ENCODE results near the gene RAD9A. TPM values are rescaled to one million over a fixed set of nuclear protein-coding genes. Genes with fewer than 3 reads are reported as not detected.

Gene RAD9A
- polyA plus RNA-seq, 3 donors, result 3.7 to 31.7 (median 3.8) TPM

GRCh38 chr11:67434395-67434881, 42.7 kb downstream of the RAD9A start:
- no peaks in the 10 kb centered on the region for H3K27me3 Mint-ChIP-seq (ENCODE audit: low read depth in 3 of 3)
- intact Hi-C loops (cut with micrococcal nuclease), result no loop called here
- DNase-seq, result no peak
- Histone ChIP-seq H3K4me3 (replicated peaks in 1 of 3; ENCODE audit: low read depth in 2 of 3, low read length in 3 of 3) (no peak overlapping the region), H4K20me1 (ENCODE audit: insufficient read depth, low read length) (peaks cover 57% of the 10 kb centered on the region), H3K79me2 (ENCODE audit: insufficient read depth, low read length) (peaks cover 5% of the 10 kb centered on the region), H3K9me3 (replicated peaks in 1 of 2; ENCODE audit: control insufficient read depth in 1 of 2, insufficient read depth in 1 of 2, low read length in 2 of 2) (no peaks in the 10 kb centered on the region), H3K9ac (ENCODE audit: insufficient read depth, low read length, poor library complexity, severe bottlenecking) (no peak overlapping the region), H3K27ac (ENCODE audit: low read depth in 1 of 2, low read length in 2 of 2) (no peak overlapping the region), H3K4me2 (replicated peaks; ENCODE audit: extremely low read depth, low read length, poor library complexity, severe bottlenecking) (no peak overlapping the region), H2AFZ (ENCODE audit: insufficient read depth, low read depth, low read length, poor library complexity, severe bottlenecking) (no peak overlapping the region), H3K4me1 (ENCODE audit: control insufficient read depth in 1 of 2, insufficient read depth in 2 of 2, low read length in 2 of 2) (peaks cover 15 to 20% of the 10 kb centered on the region in 2 donors), H3K27me3 (ENCODE audit: control insufficient read depth in 2 of 2, insufficient read depth in 2 of 2, low read length in 2 of 2) (no peaks in the 10 kb centered on the region), H3K36me3 (replicated peaks in 1 of 2; ENCODE audit: control insufficient read depth in 1 of 2, insufficient read depth in 2 of 2, low read length in 2 of 2) (peaks cover 47 to 76% of the 10 kb centered on the region in 2 donors)
- no peak overlapping the region for H3K4me3 Mint-ChIP-seq
- WGBS (ENCODE audit: insufficient coverage), result 92% methylated on average over 16 of the region's 23 CpGs
- H3K27ac Mint-ChIP-seq, result no peak overlapping the region
- H3K36me3 Mint-ChIP-seq, result peaks cover 45 to 67% of the 10 kb centered on the region in 2 donors
- TF ChIP-seq CTCF (IDR thresholded peaks at IDR 0.05), result no peak
- H3K9me3 Mint-ChIP-seq, result no peaks in the 10 kb centered on the region
- H3K4me1 Mint-ChIP-seq, result peaks cover 17% of the 10 kb centered on the region

GRCh38 chr11:67435031-67435726, 43.4 kb downstream of the RAD9A start:
- 73% methylated on average over 15 of the region's 26 CpGs for WGBS (ENCODE audit: insufficient coverage)
- peaks cover 22% of the 10 kb centered on the region for H3K4me1 Mint-ChIP-seq
- peaks cover 63% of the 10 kb centered on the region for H4K20me1 ChIP-seq (ENCODE audit: insufficient read depth, low read length)
- no peak overlapping the region for H3K4me2 ChIP-seq (replicated peaks; ENCODE audit: extremely low read depth, low read length, poor library complexity, severe bottlenecking)
- DNase-seq, result no peak
- peaks cover 14 to 25% of the 10 kb centered on the region in 2 donors for H3K4me1 ChIP-seq (ENCODE audit: control insufficient read depth in 1 of 2, insufficient read depth in 2 of 2, low read length in 2 of 2)
- H3K27me3 Mint-ChIP-seq (ENCODE audit: low read depth in 3 of 3), result no peaks in the 10 kb centered on the region
- peaks cover 50 to 84% of the 10 kb centered on the region in 2 donors for H3K36me3 ChIP-seq (replicated peaks in 1 of 2; ENCODE audit: control insufficient read depth in 1 of 2, insufficient read depth in 2 of 2, low read length in 2 of 2)
- no peaks in the 10 kb centered on the region for H3K79me2 ChIP-seq (ENCODE audit: insufficient read depth, low read length)
- H3K4me3 ChIP-seq (replicated peaks in 1 of 3; ENCODE audit: low read depth in 2 of 3, low read length in 3 of 3), result no peak overlapping the region
- H2AFZ ChIP-seq (ENCODE audit: insufficient read depth, low read depth, low read length, poor library complexity, severe bottlenecking), result no peak overlapping the region
- peak overlapping the region in 1 of 2 donors; percentile 47 for H3K4me3 Mint-ChIP-seq
- peak overlapping the region; percentile 4 for H3K9ac ChIP-seq (ENCODE audit: insufficient read depth, low read length, poor library complexity, severe bottlenecking)
- H3K36me3 Mint-ChIP-seq, result peaks cover 50 to 66% of the 10 kb centered on the region in 2 donors
- no peaks in the 10 kb centered on the region for H3K9me3 Mint-ChIP-seq
- TF ChIP-seq CTCF (IDR thresholded peaks at IDR 0.05), result no peak
- intact Hi-C loops (cut with micrococcal nuclease), result no loop called here
- peak overlapping the region in 1 of 7 donors; percentile 77 for H3K27ac Mint-ChIP-seq
- no peaks in the 10 kb centered on the region for H3K9me3 ChIP-seq (replicated peaks in 1 of 2; ENCODE audit: control insufficient read depth in 1 of 2, insufficient read depth in 1 of 2, low read length in 2 of 2)
- H3K27me3 ChIP-seq (ENCODE audit: control insufficient read depth in 2 of 2, insufficient read depth in 2 of 2, low read length in 2 of 2), result no peaks in the 10 kb centered on the region
- no peak overlapping the region for H3K27ac ChIP-seq (ENCODE audit: low read depth in 1 of 2, low read length in 2 of 2)

Measured in CD14-positive monocyte (primary cell).